Brain microvascular endothelial cell (primary cell): ENCODE measurements around the gene ANKRD55.
"Not testable (repeated sequence)": the region's sequence is repeated elsewhere in the genome, so short reads cannot be mapped to it uniquely, and the experiment has no call there.

Experiments used
- DNase-seq: peaks from one replicate; pipeline ENCODE4 v3.0.0-alpha.2; 2020
- H3K27ac ChIP-seq: fragments of 250-450 bp; sonication (Bioruptor Pico); 2 replicates; pipeline ENCODE4 v1.5.1; 2020; ENCODE audit warnings: mild to moderate bottlenecking, moderate library complexity
- H3K27me3 ChIP-seq: fragments of 250-450 bp; sonication (Bioruptor Pico); replicated peaks from 2 replicates; pipeline ENCODE4 v1.5.1; 2020; ENCODE audit warnings: mild to moderate bottlenecking
- H3K36me3 ChIP-seq: fragments of 250-450 bp; sonication (Bioruptor Pico); replicated peaks from 2 replicates; pipeline ENCODE4 v1.5.1; 2020; ENCODE audit warnings: mild to moderate bottlenecking
- H3K4me3 ChIP-seq: 2 replicates; pipeline ENCODE4 v1.5.1; 2011; ENCODE audit warnings: low read depth, mild to moderate bottlenecking, control low read depth, low read length, moderate library complexity
- in situ Hi-C: cut with HindIII; loops from 2 replicates; pipeline ENCODE4 v1.10.0; 2017; ENCODE audit warnings: low sequenced_read_pairs, low pct_ligation_motif_present
- TF ChIP-seq, protein P1 (sequence below): IDR thresholded peaks from 2 replicates; pipeline ENCODE4 v1.5.1; 2011; ENCODE audit warnings: low read depth, mild to moderate bottlenecking, moderate library complexity, low read length, control low read depth, inconsistent platforms; ENCODE audit errors: missing control alignments

ANKRD55 gene

DNA sequence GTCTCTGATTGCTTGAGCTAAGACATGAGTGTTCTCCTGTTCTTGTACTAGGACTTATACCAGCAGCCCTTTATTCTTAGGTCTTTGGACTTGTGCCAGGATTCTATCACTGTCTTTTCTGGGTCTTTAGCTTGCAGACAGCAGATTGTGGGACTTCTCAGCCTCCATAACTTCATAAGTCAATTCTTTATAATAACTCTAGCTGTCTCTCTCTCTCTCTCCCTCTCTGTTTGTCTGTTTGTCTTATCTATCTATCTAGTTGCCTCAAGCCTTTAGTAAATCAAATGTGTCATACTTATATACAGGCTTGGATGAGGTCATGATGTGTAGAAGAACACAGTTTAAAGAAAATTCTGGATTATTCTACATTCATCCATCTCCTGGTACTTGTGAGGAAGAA lies 11.5 kb upstream of the ANKRD55 start:
- TF ChIP-seq, protein P1, sequence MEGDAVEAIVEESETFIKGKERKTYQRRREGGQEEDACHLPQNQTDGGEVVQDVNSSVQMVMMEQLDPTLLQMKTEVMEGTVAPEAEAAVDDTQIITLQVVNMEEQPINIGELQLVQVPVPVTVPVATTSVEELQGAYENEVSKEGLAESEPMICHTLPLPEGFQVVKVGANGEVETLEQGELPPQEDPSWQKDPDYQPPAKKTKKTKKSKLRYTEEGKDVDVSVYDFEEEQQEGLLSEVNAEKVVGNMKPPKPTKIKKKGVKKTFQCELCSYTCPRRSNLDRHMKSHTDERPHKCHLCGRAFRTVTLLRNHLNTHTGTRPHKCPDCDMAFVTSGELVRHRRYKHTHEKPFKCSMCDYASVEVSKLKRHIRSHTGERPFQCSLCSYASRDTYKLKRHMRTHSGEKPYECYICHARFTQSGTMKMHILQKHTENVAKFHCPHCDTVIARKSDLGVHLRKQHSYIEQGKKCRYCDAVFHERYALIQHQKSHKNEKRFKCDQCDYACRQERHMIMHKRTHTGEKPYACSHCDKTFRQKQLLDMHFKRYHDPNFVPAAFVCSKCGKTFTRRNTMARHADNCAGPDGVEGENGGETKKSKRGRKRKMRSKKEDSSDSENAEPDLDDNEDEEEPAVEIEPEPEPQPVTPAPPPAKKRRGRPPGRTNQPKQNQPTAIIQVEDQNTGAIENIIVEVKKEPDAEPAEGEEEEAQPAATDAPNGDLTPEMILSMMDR = no peak
- H3K4me3 ChIP-seq = no peak overlapping the region
- in situ Hi-C loops = no loop called here
- no peak overlapping the region for H3K27ac ChIP-seq
- H3K27me3 ChIP-seq = no peaks in the 10 kb centered on the region
- no peaks in the 10 kb centered on the region for H3K36me3 ChIP-seq
- DNase-seq = no peak

DNA sequence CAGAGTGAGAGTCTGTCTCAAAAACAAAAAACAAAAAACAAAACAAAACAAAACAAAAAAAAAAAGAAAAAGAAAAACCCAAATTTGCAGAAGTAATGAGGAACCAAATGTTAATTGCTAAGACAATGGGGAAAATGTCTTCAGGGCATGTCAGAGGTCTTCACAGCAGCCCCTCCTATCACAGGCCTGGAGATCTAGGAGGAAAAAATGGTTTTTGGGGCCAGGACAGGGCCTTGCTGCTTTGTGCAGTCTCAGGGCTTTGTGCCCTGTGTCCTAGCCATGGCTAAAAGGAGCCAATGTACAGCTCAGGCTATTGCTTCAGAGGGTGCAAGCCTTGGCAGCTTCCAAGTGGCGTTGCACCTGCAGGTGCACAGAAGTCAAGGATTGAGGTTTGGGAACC lies 9.1 kb upstream of the ANKRD55 start:
- H3K36me3 ChIP-seq, DNase-seq, in situ Hi-C loops, H3K4me3 ChIP-seq, H3K27ac ChIP-seq, H3K27me3 ChIP-seq: not testable (repeated sequence)

DNA sequence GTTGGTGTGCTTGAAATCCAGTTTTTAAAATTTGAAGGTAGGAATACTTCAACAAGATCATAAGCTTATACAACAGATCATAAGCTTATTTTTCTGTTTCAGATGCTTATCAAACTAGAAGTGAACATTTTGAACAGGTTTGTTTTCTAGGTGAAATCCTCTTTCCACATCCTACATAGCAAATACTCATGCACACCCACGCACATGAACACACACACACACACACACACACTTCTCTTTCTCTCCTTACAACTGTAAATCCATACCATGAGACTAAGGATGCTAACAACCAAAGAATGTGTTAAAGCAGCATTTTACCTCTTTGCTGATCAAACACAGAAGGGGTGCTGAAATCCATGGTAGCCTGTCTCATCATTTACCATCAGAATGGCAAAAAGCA lies 592 bp downstream of the ANKRD55 start:
- no peak for DNase-seq
- no peak overlapping the region for H3K27ac ChIP-seq
- in situ Hi-C loops = no loop called here
- no peaks in the 10 kb centered on the region for H3K27me3 ChIP-seq
- TF ChIP-seq, protein P1 = no peak
- H3K4me3 ChIP-seq = no peak overlapping the region
- H3K36me3 ChIP-seq = no peaks in the 10 kb centered on the region

DNA sequence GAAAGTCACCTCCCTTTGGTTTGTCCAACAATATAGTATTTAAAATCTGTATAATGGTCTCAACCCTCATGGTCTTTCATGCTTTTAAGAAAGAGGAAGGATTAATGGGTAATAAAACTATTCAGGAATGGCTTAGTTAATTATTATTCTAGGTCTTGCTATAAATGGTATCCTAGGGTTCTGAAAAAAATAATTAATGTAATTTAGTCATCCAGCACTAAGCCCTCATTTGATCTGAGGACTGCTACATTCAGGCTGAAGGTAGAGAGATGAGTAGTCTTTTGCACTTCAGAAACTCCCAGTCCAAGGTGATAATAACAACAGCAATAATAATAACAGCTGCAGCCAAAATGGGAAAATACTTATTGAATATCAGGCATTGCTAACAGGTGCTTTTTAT lies 2.6 kb downstream of the ANKRD55 start:
- in situ Hi-C loops = no loop called here
- Histone ChIP-seq H3K4me3 (no peak overlapping the region), H3K27me3 (no peaks in the 10 kb centered on the region), H3K27ac (no peak overlapping the region), H3K36me3 (no peaks in the 10 kb centered on the region)
- DNase-seq = no peak
- TF ChIP-seq, protein P1 = no peak

DNA sequence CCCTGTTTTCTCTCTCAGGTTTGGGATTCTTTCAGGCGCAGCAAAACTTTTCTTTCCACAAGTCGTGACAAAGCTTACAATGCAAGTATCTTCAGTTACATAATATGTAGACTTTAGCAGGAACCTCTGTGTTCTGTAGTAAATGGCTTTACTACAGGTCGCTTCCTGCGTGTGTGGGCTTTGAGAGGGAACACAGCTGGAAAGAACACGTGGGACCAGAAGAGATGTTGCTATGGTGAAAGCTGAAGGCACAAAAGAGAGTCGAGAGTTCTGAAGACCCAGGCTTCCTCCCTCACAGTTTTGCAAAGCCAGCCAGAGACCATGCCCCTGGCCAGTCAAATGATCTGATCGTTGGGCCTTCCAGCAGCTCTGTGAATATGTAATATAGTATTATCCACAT lies 4.0 kb downstream of the ANKRD55 start:
- in situ Hi-C loops = no loop called here
- TF ChIP-seq, protein P1 = no peak
- DNase-seq = no peak

DNA sequence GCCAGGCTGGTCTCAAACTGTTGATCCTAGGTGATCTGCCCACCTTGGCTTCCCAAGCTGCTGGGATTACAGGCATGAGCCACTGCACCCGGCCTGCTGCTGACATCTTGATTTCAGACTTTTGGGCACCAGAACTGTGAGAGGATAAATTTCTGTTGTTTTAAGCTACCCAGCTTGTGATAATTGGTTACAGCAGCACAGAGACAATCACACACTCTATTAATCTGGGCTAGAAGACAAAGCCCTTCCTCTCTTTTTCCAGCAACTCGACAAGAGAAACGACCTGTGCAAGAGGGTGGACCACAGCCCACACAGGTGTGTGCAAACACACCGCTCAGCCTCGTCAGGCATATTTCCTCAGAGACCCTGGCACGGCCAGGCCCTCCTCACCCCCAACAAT lies 4.5 kb downstream of the ANKRD55 start:
- in situ Hi-C loops = no loop called here
- TF ChIP-seq, protein P1 = no peak
- no peak overlapping the region for H3K4me3 ChIP-seq
- H3K27ac ChIP-seq = no peak overlapping the region
- DNase-seq = no peak
- no peaks in the 10 kb centered on the region for H3K36me3 ChIP-seq
- no peaks in the 10 kb centered on the region for H3K27me3 ChIP-seq

More for the DNA sequence above, 4.0 kb downstream of the ANKRD55 start:
- Histone ChIP-seq H3K4me3 (no peak overlapping the region), H3K27ac (no peak overlapping the region), H3K27me3 (no peaks in the 10 kb centered on the region), H3K36me3 (no peaks in the 10 kb centered on the region)
